Measurements from ENCODE around the gene FANCD2OS. TPM values are rescaled to one million over a fixed set of nuclear protein-coding genes. Genes with fewer than 3 reads are reported as not detected.

FANCD2OS gene, protein sequence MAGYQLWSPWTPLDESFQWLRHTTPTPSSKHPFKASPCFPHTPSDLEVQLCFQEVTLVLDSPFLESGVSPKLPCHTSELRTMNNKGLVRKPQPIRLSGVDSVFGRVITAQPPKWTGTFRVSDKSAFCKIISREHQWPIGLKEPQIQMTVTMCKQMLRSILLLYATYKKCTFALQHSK
- total RNA-seq, result not detected in 2 replicates

DNA sequence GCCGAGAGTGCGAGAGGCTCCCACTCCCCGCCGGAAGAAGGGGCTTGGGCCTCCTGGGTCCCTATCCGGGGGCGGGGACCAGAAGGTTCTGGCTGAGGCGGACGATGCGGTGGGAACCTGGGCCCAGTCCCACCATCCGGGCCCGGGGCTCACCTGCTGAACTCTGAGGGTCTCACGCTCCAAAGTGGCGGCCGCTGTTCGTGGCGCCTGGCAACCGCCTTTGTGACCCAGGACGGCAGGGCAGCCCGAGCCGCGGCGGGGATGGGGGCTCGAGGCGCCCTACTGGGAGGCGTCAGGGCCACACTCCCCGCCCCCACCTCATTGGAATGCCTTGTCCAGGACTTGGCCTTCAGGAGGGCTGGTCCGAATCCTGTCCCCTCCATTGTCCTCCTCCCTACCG is at the start of gene FANCD2OS:
Gene FANCD2OS (minus strand): TSS at position 165 of the 400 bp plus-strand sequence. CDS start 3,481 bp downstream, outside the sequence.

DNA sequence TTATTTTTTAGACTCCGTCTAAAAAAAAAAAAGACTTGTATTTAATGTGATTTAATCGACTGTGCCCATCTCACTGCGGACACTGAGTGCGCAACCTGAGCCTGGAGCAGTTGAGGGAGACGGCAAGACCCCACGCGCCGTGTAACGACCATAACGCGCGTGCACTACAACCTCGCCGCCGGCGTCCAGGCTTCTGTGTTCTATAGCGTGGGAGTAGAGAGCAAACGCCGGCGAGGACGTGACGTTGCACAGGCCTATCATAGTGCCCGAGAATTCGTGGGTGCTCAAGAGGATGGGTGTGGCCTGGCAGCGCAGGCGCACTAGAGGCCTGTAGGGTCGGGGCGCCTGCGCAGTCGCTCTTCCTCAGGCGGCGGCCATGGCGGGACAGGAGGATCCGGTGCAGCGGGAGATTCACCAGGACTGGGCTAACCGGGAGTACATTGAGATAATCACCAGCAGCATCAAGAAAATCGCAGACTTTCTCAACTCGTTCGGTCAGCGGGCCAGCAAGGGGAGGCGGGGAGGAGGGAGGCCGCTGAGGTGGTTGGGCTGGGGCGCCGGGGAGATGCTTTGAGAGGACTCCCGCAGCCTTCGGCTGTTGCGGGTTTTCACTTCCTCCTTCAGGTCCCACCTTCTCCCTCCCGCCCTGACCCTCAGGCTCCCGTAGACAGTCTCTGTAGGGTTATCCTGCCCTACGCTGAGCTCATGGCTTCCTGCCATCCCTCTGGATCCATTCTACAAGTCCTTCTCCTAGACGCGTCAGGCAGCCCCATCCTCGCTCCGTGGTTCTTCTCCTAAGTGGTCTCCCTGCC is 7.5 kb upstream of the FANCD2OS start, which contains the start of gene BRK1:
Gene BRK1 (plus strand): TSS at position 350 of the 812 bp plus-strand sequence. CDS start 27 bp downstream, at position 377.

Other genes starting within 250 kb of the FANCD2OS start
- 0.12 TPM in 1 of 2 replicates, not detected in the other for gene CIDEC, start 228.0 kb downstream of the FANCD2OS start, total RNA-seq
- gene JAGN1, start 217.6 kb downstream of the FANCD2OS start, total RNA-seq, result 31.5 and 40.1 TPM in 2 replicates
- gene IL17RE, start 205.4 kb downstream of the FANCD2OS start, total RNA-seq, result 0.62 and 2.0 TPM in 2 replicates
- gene IL17RC, start 191.2 kb downstream of the FANCD2OS start, total RNA-seq, result 43.3 and 43.7 TPM in 2 replicates
- 20.6 and 69.7 TPM in 2 replicates for gene CRELD1, start 174.4 kb downstream of the FANCD2OS start, total RNA-seq
- gene PRRT3, start 155.8 kb downstream of the FANCD2OS start, total RNA-seq, result 1.3 and 2.1 TPM in 2 replicates
- 46.3 and 46.7 TPM in 2 replicates for gene EMC3, start 121.4 kb downstream of the FANCD2OS start, total RNA-seq
- 9.6 and 43.9 TPM in 2 replicates for gene FANCD2, start 81.8 kb downstream of the FANCD2OS start, total RNA-seq
- 83.0 and 109 TPM in 2 replicates for gene BRK1, start 7.4 kb upstream of the FANCD2OS start, total RNA-seq
- gene VHL, start 33.5 kb upstream of the FANCD2OS start, total RNA-seq, result 34.2 and 41.0 TPM in 2 replicates
- gene IRAK2, start 56.7 kb upstream of the FANCD2OS start, total RNA-seq, result 4.9 and 6.2 TPM in 2 replicates
- gene TATDN2, start 140.2 kb upstream of the FANCD2OS start, total RNA-seq, result 12.9 and 15.7 TPM in 2 replicates
- gene GHRL, start 184.7 kb upstream of the FANCD2OS start, total RNA-seq, result 0.25 TPM in 1 of 2 replicates, not detected in the other
- gene SEC13, start 212.9 kb upstream of the FANCD2OS start, total RNA-seq, result 307 and 372 TPM in 2 replicates